COR-L47 (cell line): ENCODE data around the gene CDH15.
"Not testable (repeated sequence)": the region's sequence is repeated elsewhere in the genome, so short reads cannot be mapped to it uniquely, and the experiment has no call there.

Source experiments
- DNase-seq: peaks from one replicate; lab custom pipeline; 2025; lab: John Stamatoyannopoulos, UW

The CDH15 gene

DNA sequence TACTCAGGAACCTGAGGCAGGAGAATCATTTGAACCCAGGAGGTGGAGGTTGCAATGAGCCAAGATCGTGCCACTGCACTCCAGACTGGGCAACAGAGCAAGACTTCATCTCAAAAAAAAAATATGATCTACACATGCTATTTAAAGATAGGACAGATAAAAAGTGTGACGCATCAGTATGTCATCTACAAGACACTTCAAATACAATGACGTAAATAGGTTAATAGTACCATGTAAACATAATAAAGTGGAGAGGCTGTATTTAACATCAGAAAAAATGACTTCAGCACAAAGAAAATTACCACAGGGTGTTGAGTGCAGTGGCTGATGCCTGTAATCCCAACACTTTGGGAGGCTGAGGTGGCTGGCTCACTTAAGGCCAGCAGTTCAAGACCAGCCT is 66.2 kb downstream of the CDH15 start:
- DNase-seq, result no peak

DNA sequence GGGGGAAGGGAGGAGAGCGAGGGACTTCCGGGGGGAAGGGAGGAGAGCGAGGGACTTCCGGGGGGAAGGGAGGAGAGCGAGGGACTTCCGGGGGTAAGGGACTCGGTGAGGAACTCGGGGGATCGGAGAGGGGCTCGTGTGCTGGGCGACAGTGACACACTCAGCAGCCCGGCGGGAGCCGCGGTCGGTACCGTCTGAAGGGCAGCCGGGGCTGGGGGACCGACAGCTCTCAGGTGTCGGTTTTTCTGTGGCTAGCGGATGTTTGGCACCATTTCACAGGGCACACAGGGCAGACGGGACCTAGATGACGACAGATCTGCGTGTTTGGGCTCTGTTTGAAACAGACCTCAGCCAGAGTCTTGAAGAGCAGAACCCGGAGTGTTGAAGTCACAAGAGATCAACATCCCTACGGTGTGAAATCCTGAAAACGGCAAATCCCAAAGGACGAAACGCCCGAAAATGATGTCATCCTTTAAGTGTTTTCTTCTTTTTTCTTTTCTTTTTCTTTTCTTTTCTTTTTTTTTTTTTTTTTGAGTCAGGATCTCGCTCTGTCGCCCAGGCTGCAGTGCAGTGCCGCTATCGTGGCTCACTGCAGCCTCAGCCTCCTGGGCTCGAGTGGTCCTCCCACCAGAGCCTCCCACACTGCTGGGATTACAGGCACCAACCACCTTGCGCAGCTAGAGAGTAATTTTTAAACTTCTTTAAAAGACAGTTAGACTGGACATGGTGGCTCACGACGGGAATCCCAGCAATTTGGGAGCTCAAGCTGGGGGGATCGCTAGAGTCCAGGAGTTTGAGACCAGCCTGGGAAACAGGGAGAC is 69.8 kb downstream of the CDH15 start:
- DNase-seq, result peak; percentile 47

DNA sequence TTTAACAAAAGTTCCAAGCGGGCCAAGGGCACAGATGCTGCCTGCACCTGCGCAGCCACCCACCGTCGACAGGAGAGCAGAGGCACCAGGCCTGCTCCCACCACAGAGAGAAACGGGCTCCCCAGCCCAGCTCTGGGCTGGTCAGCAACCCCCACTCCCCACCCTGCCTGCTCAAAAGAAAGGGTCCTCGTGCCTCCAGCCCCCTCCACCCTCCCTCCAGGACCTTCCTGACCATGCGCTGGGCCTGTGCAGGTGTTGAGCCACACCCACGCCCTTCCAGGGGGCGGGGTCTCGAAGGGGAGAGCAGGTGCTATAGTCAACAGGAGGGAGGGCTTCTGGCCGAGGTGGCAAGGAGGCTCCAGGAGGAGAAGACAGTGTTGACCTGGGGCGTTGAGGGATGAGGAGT is 71.2 kb downstream of the CDH15 start:
- DNase-seq, result no peak

DNA sequence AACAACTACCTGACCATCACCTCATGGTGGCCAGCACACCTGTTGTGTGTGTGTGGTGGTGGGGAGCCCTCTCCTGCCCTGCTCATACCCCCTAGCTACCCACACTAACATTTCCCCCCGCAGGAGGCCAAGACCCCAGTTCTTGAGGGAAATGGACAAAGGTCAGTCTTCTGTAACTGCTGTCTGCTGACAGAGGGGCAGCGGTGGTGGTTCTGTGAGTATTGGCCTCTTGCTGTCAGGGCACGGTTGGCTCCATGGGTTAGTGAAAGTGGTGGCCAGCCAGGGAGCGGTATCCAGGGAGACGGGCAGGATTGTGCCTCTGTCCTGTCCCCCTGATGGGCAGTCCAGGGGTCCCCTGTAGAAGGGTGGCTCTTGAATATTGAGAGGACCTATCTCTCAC is 72.1 kb downstream of the CDH15 start:
- no peak for DNase-seq

DNA sequence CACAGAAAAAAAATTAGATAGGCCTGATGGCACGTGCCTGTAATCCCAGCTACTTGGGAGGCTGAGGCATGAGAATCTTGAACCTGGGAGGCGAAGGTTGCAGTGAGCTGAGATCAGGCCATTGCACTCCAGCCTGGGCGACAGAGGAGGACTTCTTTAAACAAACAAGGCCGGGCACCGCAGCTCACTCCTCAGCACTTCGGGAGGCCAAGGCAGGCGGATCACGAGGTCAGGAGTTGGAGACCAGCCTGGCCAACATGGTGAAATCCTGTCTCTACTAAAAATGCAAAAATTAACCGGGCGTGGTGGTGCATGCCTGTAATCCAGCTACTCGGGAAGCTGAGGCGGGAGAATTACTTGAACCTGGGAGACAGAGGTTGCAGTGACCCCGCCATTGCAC is 72.7 kb downstream of the CDH15 start:
- DNase-seq, result not testable (repeated sequence)

DNA sequence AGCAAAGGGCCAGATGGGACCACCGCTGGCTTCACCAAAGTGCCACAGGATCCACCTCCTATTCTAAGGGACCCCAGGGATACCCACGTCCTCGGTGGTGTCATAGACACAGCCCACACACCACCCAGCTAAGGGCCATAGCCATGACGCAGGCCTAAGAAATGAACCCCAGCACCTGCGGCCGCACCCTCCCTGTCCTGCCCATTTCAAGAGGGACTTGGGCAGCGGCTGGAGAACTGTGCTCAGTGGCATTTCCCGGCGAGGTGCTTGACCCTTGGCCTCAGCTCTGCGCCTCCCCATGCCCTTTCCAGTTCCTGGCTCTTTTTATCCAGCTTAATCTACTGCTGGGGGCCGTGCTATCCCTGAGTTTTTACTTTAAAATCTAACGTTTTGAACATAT is 73.2 kb downstream of the CDH15 start:
- DNase-seq, result no peak
